HEK293T (cell line): ENCODE measurements around the gene ZFP36.
A peak's percentile ranks its signal among the peaks of the same experiment; 100 is the strongest.

Source experiments
- BHLHE40 ChIP-seq: fragments of 450-650 bp; IDR thresholded peaks from 2 replicates; pipeline ENCODE4 v1.6.1; 2016; ENCODE audit warnings: mild to moderate bottlenecking, moderate library complexity, borderline replicate concordance
- ELF4 ChIP-seq: fragments of 450-650 bp; IDR thresholded peaks from 2 replicates; pipeline ENCODE4 v1.6.1; 2017; ENCODE audit warnings: antibody characterized with exemption
- FOXA1 ChIP-seq: fragments of 450-650 bp; IDR thresholded peaks from 2 replicates; pipeline ENCODE4 v1.6.1; 2016; ENCODE audit warnings: mild to moderate bottlenecking
- FOXK2 ChIP-seq: fragments of 450-650 bp; IDR thresholded peaks from 2 replicates; pipeline ENCODE4 v1.6.1; 2016; ENCODE audit warnings: mild to moderate bottlenecking
- FOXM1 ChIP-seq: fragments of 450-650 bp; IDR thresholded peaks from 2 replicates; pipeline ENCODE4 v1.6.1; 2017; ENCODE audit warnings: mild to moderate bottlenecking, borderline replicate concordance
- LEF1 ChIP-seq: fragments of 450-650 bp; IDR thresholded peaks from 2 replicates; pipeline ENCODE4 v1.6.1; 2017; ENCODE audit warnings: mild to moderate bottlenecking, borderline replicate concordance
- PKNOX1 ChIP-seq: fragments of 450-650 bp; IDR thresholded peaks from 2 replicates; pipeline ENCODE4 v1.6.1; 2016
- SP1 ChIP-seq: fragments of 450-650 bp; IDR thresholded peaks from 2 replicates; pipeline ENCODE4 v1.6.1; 2017
- SUZ12 ChIP-seq: fragments of 450-650 bp; IDR thresholded peaks from 2 replicates; pipeline ENCODE4 v1.6.1; 2016; ENCODE audit warnings: mild to moderate bottlenecking
- TARDBP ChIP-seq: fragments of 450-650 bp; IDR thresholded peaks from 2 replicates; pipeline ENCODE4 v1.6.1; 2016
- ZNF384 ChIP-seq: fragments of 450-650 bp; IDR thresholded peaks from 2 replicates; pipeline ENCODE4 v1.6.1; 2016

- TF ChIP-seq SP1, result no peak
- TF ChIP-seq SUZ12, result no peak
- TF ChIP-seq FOXA1, result no peak
- no peak for TF ChIP-seq BHLHE40
- no peak for TF ChIP-seq ZNF384
- peak; percentile 99 for TF ChIP-seq PKNOX1
- no peak for TF ChIP-seq FOXK2
- no peak for TF ChIP-seq TARDBP
- no peak for TF ChIP-seq LEF1
- TF ChIP-seq FOXM1, result no peak
- TF ChIP-seq ELF4, result peak; percentile 72; the same call in 1 of the 2 replicates
Observed at GRCh38 chr19:39390751-39391437, 15.8 kb upstream of the ZFP36 start, which contains the start of the genes MED29 and PAF1.
